H1 (cell line): ENCODE data around the gene ADAMTS9. TPM values are rescaled to one million over a fixed set of nuclear protein-coding genes. Genes with fewer than 3 reads are reported as not detected.

Experiments
- CTBP2 ChIP-seq: IDR thresholded peaks from 2 replicates; pipeline ENCODE4 v1.7.0; 2011; ENCODE audit warnings: borderline replicate concordance, mild to moderate bottlenecking, moderate library complexity, mixed read lengths, low read length; ENCODE audit not compliant: insufficient read depth, insufficient read length
- PHF8 ChIP-seq: fragments of 200-600 bp; sonication (generic); conservative IDR thresholded peaks from 2 replicates; pipeline ENCODE4 v1.7.1; 2012; ENCODE audit warnings: low read depth, mild to moderate bottlenecking, inconsistent platforms, low read length, moderate library complexity
- POU5F1 ChIP-seq: IDR thresholded peaks from 2 replicates; pipeline ENCODE4 v1.6.1; 2011; ENCODE audit warnings: low read depth, mild to moderate bottlenecking, low read length, moderate library complexity
- polyA plus RNA-seq, 7 experiments: library from polyadenylated mRNA; depleted of rRNA in 3 of 7; stranded (reverse) in 5 of 7; unstranded in 2 of 7; fragments of >200 nt in 5 of 7; fragments of 200-250 nt in 2 of 7; gene quantifications; 1 replicate in 5 of 7; 2 replicates in 1 of 7; 4 replicates in 1 of 7; pipeline versions ENCODE4 v1.2.1 to v1.2.3, GENCODE V29; 2011 to 2013; ENCODE audit warnings: missing spikeins in 2 of 7, mixed read lengths in 2 of 7
- total RNA-seq: library from RNA; stranded (reverse); fragmentation: NEBNext Ultra II Directional; extraction: Animal tissue kit (Norgen Biotek cat#: 25700); gene quantifications from 2 replicates; pipeline ENCODE4 v1.2.1, GENCODE V29; 2021
- TF ChIP-seq, protein P1 (sequence below): fragments of 300-600 bp; sonication (generic); IDR thresholded peaks from 2 replicates; pipeline ENCODE4 v1.7.1; 2012; ENCODE audit warnings: low read length, moderate library complexity, mild to moderate bottlenecking, inconsistent platforms; ENCODE audit not compliant: insufficient replicate concordance

Gene ADAMTS9
- total and polyA plus RNA-seq, 2 of the 8 experiments (the other 6 are each of a cell fraction or from before 2014, with no cell fraction given): 0.20 to 0.41 TPM

DNA sequence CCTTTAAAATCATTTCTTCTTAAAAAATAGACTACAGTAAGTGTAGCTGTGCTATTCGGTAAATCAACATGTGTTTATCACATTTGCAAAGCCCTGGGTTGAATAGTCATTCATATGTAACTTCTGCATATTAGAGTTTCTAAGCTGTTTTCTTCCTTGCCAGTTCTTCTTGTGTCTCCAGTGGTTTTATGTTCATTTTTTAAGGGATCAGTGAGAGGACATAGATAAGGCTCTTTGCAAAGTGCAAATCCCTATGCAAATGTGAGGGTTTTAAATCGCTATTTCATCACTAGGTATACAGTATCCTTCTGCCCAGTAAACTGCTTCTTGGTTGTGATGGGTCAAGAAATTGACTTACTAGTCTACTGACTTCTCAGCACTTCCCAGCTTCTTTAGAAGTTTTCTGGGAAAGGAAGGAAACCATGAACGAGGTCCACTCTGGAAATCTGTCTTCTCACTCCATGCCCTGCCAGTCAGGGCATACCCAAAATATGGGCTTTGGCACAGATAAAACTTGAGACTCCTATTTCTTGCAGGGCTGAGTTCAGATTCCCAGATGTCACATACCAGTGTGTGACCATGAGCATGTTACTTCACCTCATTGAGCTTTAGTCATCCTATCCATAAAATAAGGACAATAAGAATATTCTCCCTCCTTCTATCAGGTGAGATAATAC, 38.8 kb upstream of the ADAMTS9 start (continued):
- TF ChIP-seq, protein P1, sequence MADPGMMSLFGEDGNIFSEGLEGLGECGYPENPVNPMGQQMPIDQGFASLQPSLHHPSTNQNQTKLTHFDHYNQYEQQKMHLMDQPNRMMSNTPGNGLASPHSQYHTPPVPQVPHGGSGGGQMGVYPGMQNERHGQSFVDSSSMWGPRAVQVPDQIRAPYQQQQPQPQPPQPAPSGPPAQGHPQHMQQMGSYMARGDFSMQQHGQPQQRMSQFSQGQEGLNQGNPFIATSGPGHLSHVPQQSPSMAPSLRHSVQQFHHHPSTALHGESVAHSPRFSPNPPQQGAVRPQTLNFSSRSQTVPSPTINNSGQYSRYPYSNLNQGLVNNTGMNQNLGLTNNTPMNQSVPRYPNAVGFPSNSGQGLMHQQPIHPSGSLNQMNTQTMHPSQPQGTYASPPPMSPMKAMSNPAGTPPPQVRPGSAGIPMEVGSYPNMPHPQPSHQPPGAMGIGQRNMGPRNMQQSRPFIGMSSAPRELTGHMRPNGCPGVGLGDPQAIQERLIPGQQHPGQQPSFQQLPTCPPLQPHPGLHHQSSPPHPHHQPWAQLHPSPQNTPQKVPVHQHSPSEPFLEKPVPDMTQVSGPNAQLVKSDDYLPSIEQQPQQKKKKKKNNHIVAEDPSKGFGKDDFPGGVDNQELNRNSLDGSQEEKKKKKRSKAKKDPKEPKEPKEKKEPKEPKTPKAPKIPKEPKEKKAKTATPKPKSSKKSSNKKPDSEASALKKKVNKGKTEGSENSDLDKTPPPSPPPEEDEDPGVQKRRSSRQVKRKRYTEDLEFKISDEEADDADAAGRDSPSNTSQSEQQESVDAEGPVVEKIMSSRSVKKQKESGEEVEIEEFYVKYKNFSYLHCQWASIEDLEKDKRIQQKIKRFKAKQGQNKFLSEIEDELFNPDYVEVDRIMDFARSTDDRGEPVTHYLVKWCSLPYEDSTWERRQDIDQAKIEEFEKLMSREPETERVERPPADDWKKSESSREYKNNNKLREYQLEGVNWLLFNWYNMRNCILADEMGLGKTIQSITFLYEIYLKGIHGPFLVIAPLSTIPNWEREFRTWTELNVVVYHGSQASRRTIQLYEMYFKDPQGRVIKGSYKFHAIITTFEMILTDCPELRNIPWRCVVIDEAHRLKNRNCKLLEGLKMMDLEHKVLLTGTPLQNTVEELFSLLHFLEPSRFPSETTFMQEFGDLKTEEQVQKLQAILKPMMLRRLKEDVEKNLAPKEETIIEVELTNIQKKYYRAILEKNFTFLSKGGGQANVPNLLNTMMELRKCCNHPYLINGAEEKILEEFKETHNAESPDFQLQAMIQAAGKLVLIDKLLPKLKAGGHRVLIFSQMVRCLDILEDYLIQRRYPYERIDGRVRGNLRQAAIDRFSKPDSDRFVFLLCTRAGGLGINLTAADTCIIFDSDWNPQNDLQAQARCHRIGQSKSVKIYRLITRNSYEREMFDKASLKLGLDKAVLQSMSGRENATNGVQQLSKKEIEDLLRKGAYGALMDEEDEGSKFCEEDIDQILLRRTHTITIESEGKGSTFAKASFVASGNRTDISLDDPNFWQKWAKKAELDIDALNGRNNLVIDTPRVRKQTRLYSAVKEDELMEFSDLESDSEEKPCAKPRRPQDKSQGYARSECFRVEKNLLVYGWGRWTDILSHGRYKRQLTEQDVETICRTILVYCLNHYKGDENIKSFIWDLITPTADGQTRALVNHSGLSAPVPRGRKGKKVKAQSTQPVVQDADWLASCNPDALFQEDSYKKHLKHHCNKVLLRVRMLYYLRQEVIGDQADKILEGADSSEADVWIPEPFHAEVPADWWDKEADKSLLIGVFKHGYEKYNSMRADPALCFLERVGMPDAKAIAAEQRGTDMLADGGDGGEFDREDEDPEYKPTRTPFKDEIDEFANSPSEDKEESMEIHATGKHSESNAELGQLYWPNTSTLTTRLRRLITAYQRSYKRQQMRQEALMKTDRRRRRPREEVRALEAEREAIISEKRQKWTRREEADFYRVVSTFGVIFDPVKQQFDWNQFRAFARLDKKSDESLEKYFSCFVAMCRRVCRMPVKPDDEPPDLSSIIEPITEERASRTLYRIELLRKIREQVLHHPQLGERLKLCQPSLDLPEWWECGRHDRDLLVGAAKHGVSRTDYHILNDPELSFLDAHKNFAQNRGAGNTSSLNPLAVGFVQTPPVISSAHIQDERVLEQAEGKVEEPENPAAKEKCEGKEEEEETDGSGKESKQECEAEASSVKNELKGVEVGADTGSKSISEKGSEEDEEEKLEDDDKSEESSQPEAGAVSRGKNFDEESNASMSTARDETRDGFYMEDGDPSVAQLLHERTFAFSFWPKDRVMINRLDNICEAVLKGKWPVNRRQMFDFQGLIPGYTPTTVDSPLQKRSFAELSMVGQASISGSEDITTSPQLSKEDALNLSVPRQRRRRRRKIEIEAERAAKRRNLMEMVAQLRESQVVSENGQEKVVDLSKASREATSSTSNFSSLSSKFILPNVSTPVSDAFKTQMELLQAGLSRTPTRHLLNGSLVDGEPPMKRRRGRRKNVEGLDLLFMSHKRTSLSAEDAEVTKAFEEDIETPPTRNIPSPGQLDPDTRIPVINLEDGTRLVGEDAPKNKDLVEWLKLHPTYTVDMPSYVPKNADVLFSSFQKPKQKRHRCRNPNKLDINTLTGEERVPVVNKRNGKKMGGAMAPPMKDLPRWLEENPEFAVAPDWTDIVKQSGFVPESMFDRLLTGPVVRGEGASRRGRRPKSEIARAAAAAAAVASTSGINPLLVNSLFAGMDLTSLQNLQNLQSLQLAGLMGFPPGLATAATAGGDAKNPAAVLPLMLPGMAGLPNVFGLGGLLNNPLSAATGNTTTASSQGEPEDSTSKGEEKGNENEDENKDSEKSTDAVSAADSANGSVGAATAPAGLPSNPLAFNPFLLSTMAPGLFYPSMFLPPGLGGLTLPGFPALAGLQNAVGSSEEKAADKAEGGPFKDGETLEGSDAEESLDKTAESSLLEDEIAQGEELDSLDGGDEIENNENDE: no peak
- TF ChIP-seq POU5F1: no peak
- no peak for TF ChIP-seq CTBP2
- TF ChIP-seq PHF8: no peak
